Kidney epithelial cell (primary cell): ENCODE measurements around the gene SCN9A. TPM values are rescaled to one million over a fixed set of nuclear protein-coding genes. Genes with fewer than 3 reads are reported as not detected.

ENCODE experiments used
- DNase-seq: peaks from one replicate; pipeline ENCODE4 v3.0.0-alpha.2; 2010; ENCODE audit warnings: low read depth
- H3K27me3 ChIP-seq: 2 replicates; pipeline ENCODE4 v1.6.0; 2011; ENCODE audit warnings: low read length; ENCODE audit not compliant: control insufficient read depth, insufficient read depth
- H3K36me3 ChIP-seq: 2 replicates; pipeline ENCODE4 v1.5.1; 2011; ENCODE audit warnings: low read length; ENCODE audit not compliant: control insufficient read depth, insufficient read depth
- H3K4me3 ChIP-seq: 2 replicates; pipeline ENCODE4 v1.5.1; 2011; ENCODE audit warnings: low read depth, mild to moderate bottlenecking, control low read depth, low read length
- CTCF ChIP-seq: IDR thresholded peaks from 2 replicates; pipeline ENCODE4 v1.5.1; 2011; ENCODE audit warnings: mild to moderate bottlenecking, moderate library complexity, low read length, control low read depth, inconsistent platforms; ENCODE audit not compliant: insufficient read depth, poor library complexity, severe bottlenecking
- total RNA-seq: library from RNA; depleted of rRNA; stranded (reverse); fragments of >200 nt; gene quantifications from 2 replicates; pipeline ENCODE4 v1.2.3, GENCODE V29; 2015

Gene SCN9A
- total RNA-seq, 1 donor from 2014 or later = 8.1 TPM

- no peak for DNase-seq
- Histone ChIP-seq H3K36me3 (no peaks in the 10 kb centered on the region), H3K4me3 (no peak overlapping the region), H3K27me3 (no peaks in the 10 kb centered on the region)
- TF ChIP-seq CTCF = no peak
Observed at GRCh38 chr2:166307326-166307725, 68.4 kb downstream of the SCN9A start.

- H3K4me3 ChIP-seq = no peak overlapping the region
- H3K36me3 ChIP-seq = no peaks in the 10 kb centered on the region
- no peak for DNase-seq
- no peaks in the 10 kb centered on the region for H3K27me3 ChIP-seq
- no peak for TF ChIP-seq CTCF
Observed at GRCh38 chr2:166304656-166305055, 71.1 kb downstream of the SCN9A start.

- Histone ChIP-seq H3K4me3 (no peak overlapping the region), H3K36me3 (no peaks in the 10 kb centered on the region), H3K27me3 (no peaks in the 10 kb centered on the region)
- TF ChIP-seq CTCF = no peak
- DNase-seq = no peak
Observed at GRCh38 chr2:166302036-166302435, 73.7 kb downstream of the SCN9A start.

- Histone ChIP-seq H3K4me3 (no peak overlapping the region), H3K27me3 (no peaks in the 10 kb centered on the region), H3K36me3 (no peaks in the 10 kb centered on the region)
- TF ChIP-seq CTCF = no peak
- no peak for DNase-seq
Observed at GRCh38 chr2:166297951-166298350, 77.8 kb downstream of the SCN9A start.

- no peaks in the 10 kb centered on the region for H3K27me3 ChIP-seq
- no peak for TF ChIP-seq CTCF
- no peak for DNase-seq
- H3K4me3 ChIP-seq = no peak overlapping the region
- no peaks in the 10 kb centered on the region for H3K36me3 ChIP-seq
Observed at GRCh38 chr2:166293984-166294383, 81.8 kb downstream of the SCN9A start.

- DNase-seq = no peak
- H3K36me3 ChIP-seq = no peaks in the 10 kb centered on the region
- no peak overlapping the region for H3K4me3 ChIP-seq
- no peaks in the 10 kb centered on the region for H3K27me3 ChIP-seq
- no peak for TF ChIP-seq CTCF
Observed at GRCh38 chr2:166285215-166285614, 90.5 kb downstream of the SCN9A start.
